HG03457 (cell line): ENCODE measurements around the gene SULF2.
"Not testable (repeated sequence)": the region's sequence is repeated elsewhere in the genome, so short reads cannot be mapped to it uniquely, and the experiment has no call there.

Source experiments
- ATAC-seq: cut with Tn5 transposase; IDR thresholded peaks from one replicate; pipeline ENCODE4 v1.9.1; 2021; ENCODE audit warnings: moderate number of reproducible peaks; ENCODE audit not compliant: unreplicated experiment

SULF2 gene

DNA sequence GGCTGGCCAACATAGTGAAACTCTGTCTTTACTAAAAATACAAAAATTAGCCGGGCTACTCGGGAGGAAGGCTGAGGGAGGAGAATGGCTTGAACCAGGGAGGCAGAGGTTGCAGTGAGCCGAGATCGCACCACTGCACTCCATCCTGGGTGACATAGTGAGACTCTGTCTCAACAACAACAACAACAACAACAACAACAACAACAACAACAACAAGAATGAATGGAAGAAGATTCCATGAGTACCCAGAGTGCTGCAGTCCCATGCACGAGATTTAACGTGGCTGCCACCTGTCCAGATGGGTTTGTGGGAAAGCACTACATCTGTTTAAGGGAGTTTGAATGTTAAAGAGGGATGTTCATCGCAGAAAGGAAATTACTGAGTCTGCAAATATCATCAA lies 19.7 kb upstream of the SULF2 start:
- ATAC-seq: not testable (repeated sequence)

DNA sequence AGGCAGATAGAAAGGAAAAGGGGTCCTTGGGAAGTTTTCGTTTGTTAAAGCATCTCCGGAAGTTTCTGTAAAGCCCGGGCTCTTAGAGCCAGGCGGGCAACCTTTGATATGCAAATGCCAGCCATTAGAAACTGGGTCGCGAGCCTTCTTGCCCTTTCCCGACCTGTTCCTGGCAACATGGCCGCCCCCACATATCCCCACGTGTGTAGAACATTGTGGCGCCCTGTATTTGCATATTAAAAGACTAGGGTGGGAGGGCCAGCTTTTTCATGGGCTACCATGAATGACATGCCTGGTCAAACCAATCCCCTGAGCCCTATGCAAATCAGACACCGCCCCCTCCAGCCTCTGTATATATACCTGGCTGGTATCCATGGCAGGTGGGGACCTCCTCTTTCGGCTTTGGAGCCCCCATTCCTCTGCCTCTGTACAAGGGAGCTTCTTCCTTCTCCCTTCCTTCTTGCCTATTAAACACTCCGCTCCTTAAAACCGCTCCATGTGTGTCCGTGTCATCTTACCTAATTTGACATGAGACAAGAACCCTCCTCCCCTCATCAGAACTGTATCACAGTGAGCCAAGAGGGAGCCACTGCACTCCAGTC lies 19.0 kb upstream of the SULF2 start:
- ATAC-seq: not testable (repeated sequence)

GRCh38 chr20:47802975-47803374 lies 17.7 kb upstream of the SULF2 start:
- ATAC-seq: no peak

DNA sequence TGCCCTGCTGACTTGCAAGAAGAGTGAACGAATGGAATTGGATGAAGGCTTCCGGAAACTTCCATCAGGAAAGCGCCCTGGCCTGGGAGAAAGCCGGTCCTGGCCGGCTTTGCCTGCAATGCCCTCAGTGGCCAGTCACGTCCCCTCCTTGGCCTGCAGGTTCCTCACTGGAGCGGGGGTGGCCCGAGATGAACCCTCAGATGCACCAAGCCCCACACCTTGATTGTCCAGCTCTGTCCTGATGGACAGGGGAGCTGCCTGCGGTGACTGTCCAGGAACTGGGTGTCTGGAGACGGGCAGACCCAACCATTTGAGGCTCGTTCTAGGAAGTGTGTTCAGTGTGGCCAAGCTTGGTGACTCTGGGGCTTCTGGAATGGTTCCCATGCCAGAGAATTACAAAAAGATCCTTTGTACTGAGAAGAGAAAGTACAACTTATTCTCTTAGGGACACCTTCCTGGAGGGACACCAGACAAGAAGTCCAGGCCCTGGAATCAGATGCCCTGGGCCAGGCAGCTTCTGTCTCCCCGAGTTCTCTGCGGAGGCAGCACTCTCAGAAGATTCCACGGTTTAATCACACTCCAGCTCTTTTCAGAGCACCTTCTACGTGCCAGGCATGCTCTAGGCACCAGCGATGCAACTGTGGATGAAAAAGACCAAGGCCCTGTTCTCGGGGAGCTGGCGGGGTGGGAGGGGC lies 17.1 kb upstream of the SULF2 start:
- no peak for ATAC-seq

GRCh38 chr20:47801759-47802158 lies 16.5 kb upstream of the SULF2 start:
- ATAC-seq: no peak

DNA sequence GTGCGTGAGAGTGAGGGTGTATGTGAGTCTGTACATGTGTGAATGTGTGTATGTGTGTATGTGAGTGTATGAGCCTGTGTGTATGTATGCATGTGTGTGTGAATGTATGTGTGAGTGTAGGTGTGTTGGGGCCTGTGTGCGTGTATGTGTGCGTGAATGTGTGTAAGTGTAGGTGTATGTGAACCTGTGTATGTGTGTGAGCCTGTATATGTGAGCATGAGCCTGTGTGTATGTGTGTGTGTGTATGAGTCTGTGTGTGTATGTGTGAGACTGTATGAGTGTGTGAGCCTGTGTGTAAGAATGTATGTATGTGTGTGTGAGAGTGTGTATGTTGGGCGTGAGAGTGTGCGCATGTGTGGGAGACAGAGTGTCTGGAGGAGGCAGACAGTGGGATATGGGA lies 15.8 kb upstream of the SULF2 start:
- no peak for ATAC-seq

DNA sequence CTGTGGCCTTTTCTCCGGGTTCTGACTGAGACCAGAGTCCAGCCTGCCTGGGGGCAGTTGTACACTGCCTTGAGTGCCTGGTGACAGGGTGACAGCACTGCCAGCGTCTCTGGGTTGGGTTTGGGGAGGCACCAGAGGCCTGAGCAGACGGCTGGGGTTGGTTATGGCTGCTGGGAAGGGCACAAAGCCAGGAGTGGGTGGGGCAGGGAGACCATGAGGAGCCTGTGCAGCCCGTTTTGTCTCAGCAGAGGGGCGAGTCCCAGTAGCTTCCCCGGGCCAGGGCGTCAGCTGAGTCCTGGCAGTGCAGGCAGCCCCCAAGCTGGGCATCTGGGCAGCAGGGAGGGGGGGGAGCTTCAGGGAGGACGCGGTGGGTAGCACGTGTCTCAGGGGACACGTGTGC lies 15.3 kb upstream of the SULF2 start:
- ATAC-seq: no peak

DNA sequence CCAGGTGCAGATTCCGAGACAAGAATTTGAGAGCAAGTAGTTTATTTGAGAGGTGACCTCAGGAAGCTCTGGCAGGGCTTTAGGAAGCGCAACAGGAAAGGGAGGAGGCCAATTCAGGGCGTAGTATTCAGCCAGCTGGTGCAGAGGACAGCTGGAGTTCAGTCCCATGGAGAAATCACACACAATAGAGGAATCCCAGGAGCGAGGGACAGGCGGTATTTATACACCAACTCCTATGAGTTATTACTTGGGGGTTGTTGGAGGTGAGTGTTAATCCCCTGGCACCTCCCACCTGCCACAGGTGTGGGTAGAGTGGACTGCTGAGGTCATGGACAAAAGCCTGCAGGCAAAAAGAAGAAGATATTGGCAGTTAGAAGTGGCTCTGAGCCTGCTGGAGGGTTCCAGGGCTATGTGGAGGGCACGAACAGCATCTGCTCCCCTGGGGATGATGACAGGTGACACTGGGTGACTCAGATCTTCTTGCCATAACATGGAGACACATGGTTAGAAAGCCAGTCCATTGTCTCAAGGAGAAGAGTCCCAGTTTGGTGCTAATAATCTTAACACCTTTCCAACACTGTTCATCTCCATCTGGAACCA lies 13.9 kb upstream of the SULF2 start:
- no peak for ATAC-seq

- no peak for ATAC-seq
Observed at GRCh38 chr20:47796971-47797370, 11.7 kb upstream of the SULF2 start.

GRCh38 chr20:47795214-47795907 lies 10.1 kb upstream of the SULF2 start:
- no peak for ATAC-seq

DNA sequence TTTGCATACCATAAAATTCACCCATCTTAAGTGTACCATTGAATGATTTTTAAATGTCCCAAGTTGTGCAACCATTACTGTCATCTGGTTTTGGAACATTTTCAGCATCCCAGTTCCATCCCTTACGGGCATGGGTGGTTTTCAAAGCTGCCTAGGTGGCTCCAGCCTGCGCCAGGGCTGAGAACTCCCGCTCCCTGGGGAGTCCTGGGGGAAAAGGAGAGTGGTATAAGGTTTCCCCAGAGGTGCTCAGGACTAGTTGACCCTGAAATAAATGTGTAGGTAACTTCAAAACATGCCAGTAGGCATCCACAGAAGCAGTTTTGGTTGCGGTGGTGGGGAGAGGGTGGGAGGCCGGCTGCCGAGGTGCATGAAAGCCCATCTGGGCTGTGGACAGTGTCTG lies 9.0 kb upstream of the SULF2 start:
- ATAC-seq: not testable (repeated sequence)

DNA sequence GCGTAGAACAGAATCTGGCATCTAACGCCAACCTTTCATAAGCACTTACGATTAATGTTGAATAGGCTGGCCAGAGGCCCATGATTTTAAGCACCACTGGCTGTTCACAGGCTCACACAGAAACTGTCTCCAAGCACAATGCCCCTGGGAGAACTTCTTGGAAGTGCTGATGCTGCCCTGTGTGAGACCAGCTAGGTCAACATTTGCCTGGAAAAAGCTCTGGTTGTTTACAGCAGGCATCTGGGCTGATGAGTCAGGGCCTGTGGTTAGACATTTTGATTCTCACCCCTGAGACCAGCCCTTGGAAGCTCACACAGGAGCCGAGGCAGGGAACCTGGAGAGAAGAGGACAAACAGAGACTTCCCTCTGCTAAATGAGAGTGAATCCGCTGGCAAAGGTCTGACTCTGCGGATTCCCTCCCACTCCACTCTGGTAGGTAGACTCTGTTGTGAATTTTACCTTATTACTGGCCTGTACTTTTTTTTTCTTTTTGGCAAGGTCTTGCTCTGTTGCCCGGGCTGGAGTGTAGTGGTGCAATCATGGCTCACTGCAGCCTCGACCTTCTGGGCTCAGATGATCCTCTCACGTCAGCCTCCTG lies 6.8 kb upstream of the SULF2 start:
- ATAC-seq: no peak

GRCh38 chr20:47791084-47791599 lies 5.9 kb upstream of the SULF2 start:
- no peak for ATAC-seq

DNA sequence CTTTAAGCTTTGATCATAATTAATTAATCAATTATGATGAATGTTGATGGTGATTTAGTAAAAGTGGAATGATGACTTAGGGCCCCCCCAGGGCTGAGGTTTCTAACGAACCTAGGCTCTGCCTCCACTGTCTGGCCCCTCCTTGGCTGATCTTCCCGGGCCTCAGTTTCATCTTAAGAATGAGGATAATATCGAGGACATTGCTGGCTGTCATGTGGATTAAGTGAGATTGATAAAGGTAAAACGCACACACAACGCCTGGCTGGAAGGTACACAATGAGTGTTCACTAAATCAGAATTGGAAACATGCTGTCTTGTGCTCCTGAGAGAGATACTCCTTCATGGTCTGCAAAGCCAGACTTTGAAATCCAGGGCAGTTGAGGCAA lies 5.3 kb upstream of the SULF2 start:
- no peak for ATAC-seq

DNA sequence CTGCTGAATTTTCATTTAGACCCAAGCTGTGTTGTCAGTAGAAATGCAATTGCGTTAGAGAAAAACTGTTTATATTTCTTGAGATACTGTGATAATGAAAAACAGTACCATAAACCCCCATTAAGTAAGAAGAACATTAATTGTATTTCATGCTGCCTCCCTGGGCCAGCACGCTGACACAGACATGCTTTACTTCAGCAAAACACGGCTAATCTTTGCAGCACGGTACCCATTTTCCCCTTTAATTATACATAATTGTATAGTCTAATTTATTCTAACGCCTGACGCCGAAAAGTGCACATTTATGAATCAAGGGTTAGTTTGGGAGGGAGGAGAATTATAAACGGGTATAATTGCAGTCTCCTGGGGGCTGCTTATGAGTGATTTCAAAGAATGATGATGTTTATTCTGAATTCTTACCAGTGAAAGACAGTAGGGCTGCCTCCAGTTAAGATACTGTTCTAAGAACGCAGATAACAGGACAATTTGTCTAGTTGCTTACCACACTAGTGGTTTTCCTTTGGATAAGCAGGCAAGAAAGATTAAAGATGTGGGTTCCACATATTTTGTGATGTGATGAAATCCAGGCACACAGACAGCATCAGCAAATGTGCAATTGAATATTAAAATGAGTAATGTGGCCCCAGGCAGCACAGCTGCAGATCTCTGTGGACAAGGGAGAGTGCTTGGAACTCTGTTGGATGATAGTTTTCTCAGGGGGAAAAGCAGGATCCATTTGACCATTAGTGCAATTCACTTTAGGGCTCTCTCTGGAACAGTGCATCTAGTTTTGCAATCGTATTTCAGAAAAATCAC lies 4.7 kb upstream of the SULF2 start:
- ATAC-seq: no peak

DNA sequence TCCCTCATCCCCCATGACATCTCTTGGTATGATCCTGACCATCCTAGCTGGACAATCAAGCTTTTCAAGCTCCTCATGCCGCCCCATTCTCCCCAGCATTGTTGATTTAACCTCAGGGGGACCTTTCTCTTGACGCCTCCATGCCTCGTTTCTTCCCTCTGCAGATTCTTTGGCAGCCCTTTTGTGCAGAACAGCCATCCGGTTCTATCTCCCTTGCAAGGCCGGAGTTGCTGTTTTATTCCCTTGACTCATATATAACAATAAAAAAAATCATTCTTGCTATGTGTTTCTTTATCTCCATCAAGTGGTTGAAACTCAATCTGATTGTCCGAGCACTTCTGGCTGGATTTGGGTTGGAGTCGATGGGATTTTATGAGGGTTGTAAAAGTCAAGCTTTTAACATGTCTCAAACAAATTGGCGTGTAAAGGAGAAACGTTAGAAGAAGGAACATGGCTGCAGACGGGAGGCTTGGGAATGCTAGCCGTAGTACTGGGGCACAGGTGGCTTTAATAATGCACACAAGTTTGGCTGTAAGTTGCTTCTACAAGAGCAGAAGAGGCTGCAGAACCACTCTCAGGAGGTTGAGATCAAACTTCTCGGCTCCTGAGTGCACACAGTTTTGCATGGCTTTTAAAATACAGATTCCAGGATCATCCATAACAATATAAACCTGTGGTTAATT lies 3.9 kb upstream of the SULF2 start:
- ATAC-seq: no peak

- no peak for ATAC-seq
Observed at GRCh38 chr20:47788741-47789080, 3.4 kb upstream of the SULF2 start.

GRCh38 chr20:47786765-47787107 lies 1.5 kb upstream of the SULF2 start:
- ATAC-seq: no peak

- ATAC-seq: no peak
Observed at GRCh38 chr20:47785854-47786764, 828 bp upstream of the SULF2 start.
